IPS-NIHi7 (cell line): ENCODE data around the gene FOXK2.

Source experiments
- DNase-seq: peaks from one replicate; pipeline ENCODE4 v3.0.0; 2012; ENCODE audit warnings: mixed read lengths; ENCODE audit errors: extremely low spot score

FOXK2 gene

GRCh38 chr17:82518826-82519810 is at the start of gene FOXK2:
Gene FOXK2 (plus strand): TSS chr17:82519732. CDS start chr17:82519889, 157 bp downstream.
- DNase-seq: peak; percentile 100

- DNase-seq: no peak
These were observed 49.5 kb upstream of the FOXK2 start for GRCh38 chr17:82470065-82470464.

DNA sequence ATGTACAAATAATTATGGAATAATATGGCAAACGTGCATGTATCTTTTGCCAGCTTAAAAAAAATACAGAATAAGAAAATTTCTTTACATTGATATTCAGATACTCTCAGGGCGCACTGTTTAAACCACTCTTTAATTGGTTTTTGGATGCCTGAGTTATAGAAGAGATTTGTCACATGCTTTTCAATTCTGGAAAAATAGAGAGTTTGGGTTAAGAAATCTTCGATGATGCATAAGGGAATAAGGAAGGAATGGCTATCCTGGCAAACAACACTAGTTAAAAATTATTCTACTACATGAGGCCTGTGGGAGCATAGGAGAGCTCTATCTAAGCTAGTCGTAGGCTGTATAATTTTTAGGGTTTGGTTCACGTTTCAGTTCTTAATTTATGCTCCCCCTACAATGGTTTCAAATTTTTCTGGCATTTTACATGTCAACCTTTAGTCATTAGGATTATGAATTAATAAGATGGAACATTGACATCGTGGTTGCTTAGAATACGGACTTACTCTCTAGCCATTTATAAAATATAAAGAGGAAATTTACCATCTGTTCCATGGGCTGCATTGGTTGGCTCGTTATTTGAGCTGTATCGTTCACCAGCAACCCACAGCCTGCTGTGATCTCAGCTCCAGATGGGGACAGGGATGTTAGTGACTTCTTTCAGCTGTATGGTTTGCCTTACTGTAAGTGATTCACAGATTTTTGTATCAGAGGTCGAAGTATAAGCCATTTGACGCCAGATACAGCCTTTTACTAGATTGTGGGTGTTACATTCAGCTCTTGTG is 45.1 kb upstream of the FOXK2 start:
- no peak for DNase-seq

DNA sequence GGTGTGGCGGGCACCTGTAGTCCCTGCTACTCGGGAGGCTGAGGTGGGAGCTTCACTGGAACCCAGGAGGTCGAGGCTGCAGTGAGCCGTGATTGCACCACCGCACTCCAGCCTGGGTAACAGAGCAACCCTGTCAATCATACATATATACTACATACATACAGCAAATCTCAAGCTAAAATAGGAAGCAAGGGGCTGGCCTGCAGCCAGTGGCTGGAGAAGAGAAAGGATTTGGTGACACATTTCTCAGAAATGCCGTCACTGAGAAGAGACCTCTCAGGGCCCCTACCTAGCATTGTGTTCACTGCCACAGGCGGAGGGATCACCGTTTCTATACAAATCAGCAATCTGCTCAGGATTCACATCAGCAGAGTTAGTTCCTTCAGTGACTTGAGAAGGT is 44.1 kb upstream of the FOXK2 start:
- DNase-seq: no peak

DNA sequence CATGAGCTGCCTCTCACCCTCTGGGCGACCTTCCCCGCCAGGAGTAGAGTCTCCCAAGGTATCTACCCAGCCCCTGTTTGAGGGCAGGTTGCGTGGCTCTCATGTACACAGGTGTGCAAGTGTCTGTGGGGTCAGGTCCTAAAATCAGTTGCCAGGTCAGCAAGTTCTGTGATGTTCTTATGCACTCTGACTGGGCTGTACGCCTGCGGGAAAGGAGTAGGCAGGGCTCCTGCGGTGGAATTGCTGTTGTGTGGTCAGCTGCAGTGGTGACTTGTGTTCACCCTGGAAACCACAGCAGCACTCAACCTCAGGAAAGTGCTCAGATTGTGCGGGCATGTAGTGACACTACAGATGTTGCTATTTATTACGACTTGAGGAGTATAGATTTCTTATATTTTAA is 41.6 kb upstream of the FOXK2 start:
- DNase-seq: no peak

GRCh38 chr17:82479602-82480001 is 39.9 kb upstream of the FOXK2 start:
- no peak for DNase-seq

- no peak for DNase-seq
These were observed 39.2 kb upstream of the FOXK2 start for GRCh38 chr17:82480318-82480717.

DNA sequence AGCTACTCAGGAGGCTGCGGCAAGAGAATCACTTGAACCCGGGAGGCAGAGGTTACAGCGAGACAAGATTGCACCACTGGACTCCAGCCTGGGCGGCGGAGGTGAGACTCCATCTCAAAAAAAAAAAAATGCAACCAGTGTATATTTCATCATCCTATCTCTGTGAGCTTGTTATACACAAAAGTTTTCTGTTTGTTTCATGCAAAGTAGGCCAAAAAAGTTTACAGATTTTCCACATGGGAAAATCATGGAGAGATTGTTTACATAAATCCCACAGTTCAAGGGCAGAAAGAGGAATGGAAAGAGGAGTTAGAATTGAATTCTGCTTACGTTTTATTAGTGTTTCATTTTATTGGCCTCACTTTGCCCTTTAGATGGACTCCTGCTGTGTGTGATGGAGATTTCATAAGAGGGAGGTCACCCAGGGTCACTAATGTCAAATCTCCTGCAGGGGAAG is 36.3 kb upstream of the FOXK2 start:
- DNase-seq: no peak

- DNase-seq: no peak
These were observed 35.7 kb upstream of the FOXK2 start for GRCh38 chr17:82483836-82484235.

GRCh38 chr17:82486231-82487094 is 33.1 kb upstream of the FOXK2 start:
- DNase-seq: no peak

DNA sequence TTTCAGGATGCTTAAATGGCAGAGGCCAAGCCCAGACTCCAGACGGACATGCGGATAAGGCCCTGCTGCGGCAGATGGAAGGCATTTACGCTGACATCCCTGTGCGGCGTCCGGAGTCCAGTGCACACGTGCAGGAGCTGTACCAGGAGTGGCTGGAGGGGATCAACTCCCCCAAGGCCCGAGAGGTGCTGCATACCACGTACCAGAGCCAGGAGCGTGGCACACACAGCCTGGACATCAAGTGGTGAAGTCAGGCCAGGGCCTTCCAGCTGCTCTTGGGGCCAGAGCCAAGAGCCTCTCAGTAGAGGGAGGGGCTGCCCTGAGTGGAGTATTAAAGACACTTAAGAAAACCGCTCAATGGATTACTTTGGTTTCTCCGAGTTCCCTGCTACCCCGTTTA is 31.6 kb upstream of the FOXK2 start:
- no peak for DNase-seq

DNA sequence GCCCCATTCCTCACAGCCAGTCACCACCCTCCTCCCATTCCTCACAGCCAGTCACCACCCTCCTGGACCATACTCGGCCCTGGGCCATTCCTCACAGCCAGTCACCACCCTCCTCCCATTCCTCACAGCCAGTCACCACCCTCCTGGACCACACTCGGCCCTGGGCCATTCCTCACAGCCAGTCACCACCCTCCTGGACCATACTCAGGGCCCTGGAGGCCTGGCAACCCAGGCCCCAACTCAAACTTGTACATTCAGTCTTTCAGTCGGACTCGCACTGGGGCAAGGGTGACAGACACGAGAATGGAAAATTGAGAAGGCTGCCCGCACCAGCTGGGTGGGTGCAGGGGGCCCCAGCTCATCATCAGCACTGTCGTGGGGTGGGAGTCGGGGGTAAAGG is 30.4 kb upstream of the FOXK2 start:
- DNase-seq: no peak

- no peak for DNase-seq
These were observed 29.6 kb upstream of the FOXK2 start for GRCh38 chr17:82489851-82490511.

DNA sequence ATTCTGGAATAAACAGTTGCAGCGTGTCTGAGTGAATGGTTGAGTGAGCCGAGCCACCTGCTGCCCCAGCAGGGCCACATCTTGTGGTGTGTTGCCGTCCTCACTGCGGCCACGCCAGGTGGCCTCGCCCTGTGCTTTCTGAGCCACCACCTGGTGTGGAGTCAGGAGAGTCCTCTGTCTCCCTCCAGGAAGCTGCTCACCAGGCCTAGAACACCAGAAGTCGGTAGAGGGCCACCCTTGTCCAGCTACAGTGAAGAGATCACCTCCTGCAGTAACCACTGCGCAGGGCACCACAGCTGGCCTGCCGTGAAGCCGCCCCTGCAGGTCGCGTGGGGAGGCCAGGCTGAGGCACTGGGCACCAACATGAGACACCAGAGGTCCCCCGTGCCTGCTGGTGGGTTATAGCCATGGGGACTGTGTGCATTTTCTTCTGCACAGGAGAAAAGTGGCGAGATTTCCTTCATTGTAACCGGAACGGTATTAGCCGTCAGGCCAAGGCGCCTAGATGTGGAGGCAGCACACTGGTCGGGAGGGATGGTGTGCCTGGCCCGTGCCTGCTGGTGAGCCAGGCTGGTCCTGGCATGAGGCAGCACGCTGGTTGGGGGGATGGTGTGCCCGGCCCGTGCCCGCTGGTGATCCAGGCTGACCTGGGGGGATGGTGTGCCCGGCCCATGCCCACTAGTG is 28.9 kb upstream of the FOXK2 start:
- no peak for DNase-seq

- no peak for DNase-seq
These were observed 28.4 kb upstream of the FOXK2 start for GRCh38 chr17:82491196-82491530.

DNA sequence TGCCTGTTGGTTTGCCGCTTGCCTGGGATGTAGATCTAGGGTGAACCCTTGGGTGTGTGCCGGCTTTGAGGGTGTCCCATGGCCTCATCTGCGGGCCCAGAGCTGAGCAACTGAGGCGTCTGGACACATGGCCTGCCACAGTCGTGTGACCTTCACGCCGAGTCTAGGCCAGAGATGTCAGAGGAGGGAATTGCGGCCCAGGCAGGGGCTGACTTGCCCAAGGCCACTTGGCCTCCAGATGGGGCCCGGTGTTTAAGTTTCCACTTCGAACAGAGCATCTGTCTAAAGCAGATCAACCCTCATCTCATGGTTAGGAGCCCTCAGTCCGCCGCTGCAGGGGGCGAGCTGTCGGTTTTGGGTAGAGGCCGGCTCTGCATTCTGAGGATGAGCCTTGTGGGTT is 28.0 kb upstream of the FOXK2 start:
- DNase-seq: no peak

DNA sequence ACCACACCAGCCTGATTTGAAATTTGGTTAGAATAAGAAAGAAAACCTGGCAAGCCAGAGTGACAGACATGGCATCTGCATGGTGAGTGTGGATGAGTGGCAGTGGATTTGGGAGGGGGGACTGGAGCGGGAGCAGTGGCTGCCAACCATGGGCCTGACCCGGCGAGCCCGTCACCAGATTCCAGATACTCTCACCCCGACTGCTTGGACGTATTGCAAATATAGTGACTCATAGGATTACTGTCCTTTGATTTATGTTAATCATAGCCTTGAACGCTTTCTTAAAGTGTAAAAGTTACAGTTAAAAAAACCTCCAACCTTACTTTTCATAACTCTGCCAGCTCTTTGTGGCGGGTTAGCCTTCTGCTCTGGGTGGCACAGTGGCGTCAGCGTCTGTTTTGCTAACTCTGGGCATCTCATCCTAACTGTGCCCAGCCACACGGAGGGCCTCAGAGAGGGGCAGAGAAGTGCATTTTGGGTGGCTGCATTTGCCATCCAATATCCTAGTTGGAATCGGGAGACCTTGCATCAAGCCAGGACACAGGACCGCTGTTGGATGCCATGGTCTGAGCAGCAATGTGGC is 26.8 kb upstream of the FOXK2 start:
- DNase-seq: no peak

- DNase-seq: no peak
These were observed 26.2 kb upstream of the FOXK2 start for GRCh38 chr17:82493226-82493781.

GRCh38 chr17:82494236-82495055 is 25.1 kb upstream of the FOXK2 start:
- DNase-seq: peak; percentile 89
